Superior temporal gyrus (tissue), 1 donor: ENCODE results near the gene ATP5F1B.
"Not testable (repeated sequence)": the region's sequence is repeated elsewhere in the genome, so short reads cannot be mapped to it uniquely, and the experiment has no call there.

Experiments
- DNase-seq: peaks from one replicate; pipeline ENCODE4 v3.0.0-alpha.2; 2016; ENCODE audit errors: extremely low spot score

Gene ATP5F1B

DNA sequence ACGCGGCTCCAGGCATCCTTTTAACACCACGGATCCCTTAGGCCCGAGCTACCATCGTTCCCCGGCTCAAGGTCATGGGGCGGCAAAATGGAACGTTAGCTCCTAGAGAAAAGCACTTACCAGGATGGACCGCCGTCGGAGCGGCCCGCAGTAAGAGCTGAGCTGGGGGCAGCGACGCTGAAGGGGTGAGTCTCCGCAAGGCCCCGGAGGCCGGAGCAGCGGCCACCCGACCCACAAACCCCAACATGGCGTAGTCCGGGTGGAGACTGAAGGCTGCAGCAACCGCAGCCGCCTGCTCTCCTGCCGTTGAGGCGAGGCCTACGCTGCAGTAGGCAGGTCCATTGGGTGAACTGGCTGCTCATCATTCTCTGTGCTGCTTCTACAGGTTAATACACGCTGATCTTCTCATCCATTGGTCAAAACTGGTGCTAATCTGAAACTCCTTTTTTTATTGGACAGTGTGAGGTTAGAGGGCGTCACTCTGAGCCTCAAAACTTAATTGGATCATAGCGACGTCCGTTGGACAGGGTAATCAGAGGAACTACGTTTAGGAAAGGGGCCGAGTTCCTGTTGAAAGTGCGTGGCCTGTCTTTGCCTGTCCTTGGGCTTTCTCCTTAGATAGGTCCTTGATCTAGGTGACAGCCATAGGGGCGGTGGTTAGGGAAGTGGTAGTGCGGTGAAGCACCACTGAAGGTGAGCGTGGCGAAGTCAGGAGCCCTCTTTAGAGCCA lies at the start of gene ATP5F1B:
Gene ATP5F1B (minus strand): TSS at position 268 of the 730 bp plus-strand sequence. CDS start 21 bp downstream, at position 247.
- DNase-seq, result peak; percentile 100

DNA sequence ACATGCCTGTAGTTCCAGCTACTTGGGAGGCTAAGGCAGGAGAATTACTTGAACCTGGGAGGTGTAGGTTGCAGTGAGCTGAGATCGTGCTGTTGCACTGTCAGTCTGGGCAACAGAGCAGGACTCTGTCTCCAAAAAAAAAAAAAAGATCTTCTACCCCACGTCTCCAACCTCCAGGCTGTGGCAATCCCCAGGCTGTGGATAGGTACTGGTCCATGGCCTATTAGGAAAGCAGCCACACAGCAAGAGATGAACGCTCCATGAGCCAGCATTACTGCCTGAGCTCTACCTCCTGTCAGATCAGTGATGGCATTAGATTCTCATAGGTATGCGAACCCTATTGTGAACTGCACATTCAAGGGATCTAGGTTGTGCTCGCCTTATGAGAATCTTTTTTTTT lies 48.4 kb upstream of the ATP5F1B start:
- DNase-seq, result no peak

DNA sequence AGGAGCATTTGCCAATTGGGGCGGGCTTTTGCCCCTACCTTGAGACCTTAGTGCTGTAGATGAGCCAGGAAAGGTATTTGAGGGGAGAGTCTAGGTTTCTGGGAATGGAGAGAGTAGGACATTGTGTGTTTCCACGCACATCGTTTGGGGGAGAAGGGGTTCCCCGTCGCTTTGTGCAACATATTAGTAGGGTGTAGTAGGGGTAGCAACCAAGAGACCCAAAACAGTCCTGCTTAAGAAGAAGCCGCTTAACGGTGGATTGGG lies 43.0 kb upstream of the ATP5F1B start:
- DNase-seq, result no peak

DNA sequence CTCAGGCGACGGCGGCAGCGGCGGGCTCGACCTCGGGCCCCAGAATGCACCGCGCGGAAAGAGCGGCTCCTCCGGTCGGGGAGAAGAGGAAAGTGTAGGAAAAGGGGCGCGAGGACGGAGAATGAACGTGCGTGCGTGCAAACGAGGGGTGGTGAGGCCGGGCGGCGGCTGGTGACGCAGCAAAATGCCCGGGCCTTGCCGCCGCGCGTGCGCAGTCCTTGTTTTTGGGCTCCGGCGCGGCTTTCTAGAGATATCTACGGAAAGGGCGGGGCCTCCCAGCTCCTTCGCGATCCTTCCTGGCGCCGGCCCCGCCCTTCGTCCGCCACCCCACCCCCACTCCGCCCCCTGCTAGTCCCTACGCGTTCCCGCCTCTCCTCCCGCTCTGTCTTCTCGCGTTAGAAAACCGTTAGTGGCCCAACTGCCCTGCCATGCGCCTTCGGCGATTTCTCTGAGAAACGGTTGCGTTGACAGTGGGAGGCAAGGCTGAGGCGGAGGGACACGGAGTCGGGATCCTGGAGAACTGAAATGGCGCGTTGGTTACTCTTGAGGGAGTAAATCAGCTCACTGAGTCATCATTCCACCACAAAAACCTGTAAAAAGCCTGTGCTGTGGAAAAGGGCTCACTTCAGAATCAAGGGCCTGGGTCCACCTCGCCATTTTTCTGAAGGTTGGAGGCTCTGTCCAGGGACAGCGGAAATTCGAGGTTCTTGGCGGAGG lies 42.5 kb upstream of the ATP5F1B start, which contains the start of gene PTGES3:
Gene PTGES3 (minus strand): TSS at position 156 of the 717 bp plus-strand sequence. CDS start 285 bp downstream, outside the sequence.
- peak; percentile 94 for DNase-seq

DNA sequence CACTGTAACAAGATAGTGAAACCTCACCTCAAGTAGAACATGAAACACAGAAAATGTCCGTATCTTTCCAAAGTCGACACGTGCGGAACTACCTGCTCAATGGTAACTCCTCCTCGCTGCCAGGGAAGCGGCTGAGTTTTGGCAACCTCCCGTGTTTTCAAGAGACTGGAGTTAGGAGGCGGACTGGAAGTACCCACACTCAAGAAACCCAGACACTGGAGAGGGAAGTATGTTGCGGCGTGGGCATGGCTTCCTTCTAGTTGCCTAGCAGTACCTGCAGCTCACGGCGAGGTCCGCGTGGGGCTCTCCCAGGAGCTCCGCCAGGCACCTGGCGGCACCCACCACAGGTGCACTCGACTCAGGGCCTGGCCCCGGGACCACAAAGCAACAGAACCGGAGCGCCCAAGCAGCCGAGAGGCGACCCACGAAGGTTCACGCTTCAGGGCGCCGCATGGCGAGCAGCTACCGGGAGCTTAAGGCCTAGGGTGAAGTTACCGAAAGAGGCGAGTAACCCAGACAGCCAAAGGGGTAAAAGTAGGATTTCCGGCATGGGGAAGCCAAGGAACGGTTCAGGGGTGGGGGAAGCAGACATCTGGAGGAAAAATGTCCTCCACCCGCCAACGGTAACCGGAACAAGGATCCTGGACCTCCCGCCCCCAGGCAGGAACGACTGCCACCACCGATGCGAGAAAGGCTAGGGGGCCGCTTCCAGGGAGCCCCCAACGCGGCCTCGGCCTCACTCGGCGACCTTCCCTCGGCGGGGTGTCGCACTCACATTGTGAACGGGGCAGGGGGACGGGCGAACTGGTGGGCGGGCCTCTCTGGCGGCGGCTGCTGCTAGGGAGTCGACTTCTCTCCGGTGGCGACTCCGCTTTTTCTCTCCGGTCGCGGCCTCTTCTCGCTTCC lies 41.7 kb upstream of the ATP5F1B start:
- DNase-seq, result peak; percentile 57

DNA sequence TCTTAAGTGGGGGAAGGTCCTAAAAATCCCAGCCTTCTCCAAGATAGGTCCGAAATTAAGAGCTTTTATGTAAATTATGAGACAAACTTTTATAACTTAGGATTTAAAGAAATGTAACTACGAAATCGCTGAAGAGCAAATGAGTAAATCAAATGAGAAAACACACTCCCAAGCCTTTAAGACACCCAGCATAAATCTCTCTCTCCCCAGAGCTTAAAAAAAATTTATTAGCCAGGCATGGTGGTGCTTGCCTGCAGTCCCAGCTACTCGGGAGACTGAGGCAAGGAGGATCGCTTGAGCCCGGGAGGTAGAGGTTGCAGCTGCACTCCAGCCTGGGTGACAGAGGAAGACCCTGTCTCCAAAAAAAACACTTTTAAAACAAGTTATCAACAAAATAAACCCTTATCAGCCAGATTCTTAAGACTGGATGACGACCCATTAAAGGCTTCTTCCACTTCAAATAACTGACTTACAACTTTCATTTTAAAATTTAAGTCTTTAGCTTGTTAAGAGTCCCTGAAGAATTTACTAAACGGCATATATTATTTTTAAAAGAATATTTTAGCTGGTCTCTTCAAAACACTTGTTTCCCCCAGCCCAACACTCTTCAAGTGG lies 39.1 kb upstream of the ATP5F1B start:
- peak; percentile 18 for DNase-seq

DNA sequence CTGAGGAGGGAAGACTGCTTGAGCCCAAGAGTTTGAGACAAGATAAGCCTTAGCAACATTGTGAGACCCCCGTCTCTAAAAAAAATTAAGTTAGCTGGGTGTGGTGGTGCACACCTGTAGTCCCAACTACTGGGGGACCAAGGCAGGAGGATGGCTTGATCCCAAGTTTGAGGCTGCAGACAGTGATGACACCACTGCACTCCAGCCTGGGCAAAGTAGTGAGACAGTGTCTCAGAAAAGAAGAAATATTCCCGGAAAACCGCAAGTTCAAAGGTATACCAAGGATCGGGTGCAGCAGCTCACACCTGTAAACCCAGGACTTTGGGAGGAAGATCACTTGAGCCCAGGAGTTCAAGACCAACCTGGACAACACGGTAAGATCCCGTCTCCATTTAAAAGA lies 36.5 kb upstream of the ATP5F1B start:
- DNase-seq, result no peak

DNA sequence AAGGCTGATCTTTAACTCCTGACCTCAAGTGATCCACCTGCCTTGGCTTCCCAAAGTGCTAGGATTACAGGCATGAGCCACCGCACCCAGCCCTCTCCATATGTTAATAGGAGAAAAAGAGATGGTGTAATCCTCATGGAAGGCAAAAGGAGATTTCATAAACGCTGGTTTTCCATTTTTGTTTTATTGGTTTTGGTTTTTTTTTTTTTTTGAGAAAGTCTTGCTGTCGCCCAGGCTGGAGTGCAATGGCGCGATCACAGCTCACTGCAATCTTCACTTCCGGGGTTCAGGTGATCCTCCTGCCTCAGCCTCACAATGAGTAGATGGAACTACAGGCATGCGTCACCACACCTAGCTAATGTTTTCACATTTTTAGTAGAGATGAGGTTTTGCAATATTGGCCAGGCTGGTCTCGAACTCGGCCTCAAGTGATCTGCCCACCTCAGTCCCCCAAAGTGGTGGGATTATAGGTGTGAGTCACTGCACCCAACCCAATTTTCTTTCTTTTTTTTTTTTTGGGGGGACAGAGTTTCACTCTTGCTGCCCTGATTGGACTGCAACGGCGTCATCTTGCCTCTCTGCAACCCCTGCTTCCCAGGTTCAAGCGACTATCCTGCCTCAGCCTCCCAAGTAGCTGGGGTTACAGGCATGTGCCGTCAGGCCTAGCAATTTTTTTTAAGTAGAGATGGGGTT lies 34.2 kb upstream of the ATP5F1B start:
- no peak for DNase-seq

DNA sequence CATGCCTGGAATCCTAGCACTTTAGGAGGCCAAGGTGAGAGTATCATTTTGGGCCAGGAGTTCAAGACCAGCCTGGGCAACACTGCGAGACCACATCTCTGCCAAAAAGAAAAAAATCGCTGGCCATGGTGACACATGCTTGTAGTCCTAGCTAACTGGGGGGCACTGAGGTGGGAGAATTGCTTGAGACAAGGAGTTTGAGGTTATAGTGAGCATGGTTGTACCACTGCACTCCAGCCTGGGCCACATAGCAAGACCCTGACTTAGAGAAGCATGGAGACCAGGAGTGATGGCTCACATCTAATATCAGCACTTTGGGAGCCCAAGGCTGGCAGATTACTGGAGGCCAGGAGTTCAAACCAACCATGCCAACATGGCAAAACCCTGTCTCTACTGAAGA lies 33.1 kb upstream of the ATP5F1B start:
- no peak for DNase-seq

DNA sequence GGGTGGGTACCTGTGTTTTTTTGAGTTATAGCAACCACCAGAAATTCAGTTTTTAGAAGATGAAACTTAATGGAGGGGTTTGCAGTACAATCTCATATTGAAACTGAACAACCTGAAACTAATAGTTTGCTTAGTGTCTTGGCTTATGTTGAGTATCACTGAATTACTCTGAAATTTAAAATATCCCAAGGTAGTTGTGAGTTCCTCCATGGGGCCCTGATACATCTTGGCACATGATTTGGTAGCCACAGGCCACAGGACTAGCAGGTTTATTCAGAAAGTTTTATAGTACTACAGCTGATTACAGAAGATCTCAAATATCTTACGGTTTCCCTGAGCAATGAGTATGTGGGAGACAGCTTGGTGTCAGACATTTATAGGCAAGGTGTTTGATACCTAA lies 31.9 kb upstream of the ATP5F1B start:
- no peak for DNase-seq

DNA sequence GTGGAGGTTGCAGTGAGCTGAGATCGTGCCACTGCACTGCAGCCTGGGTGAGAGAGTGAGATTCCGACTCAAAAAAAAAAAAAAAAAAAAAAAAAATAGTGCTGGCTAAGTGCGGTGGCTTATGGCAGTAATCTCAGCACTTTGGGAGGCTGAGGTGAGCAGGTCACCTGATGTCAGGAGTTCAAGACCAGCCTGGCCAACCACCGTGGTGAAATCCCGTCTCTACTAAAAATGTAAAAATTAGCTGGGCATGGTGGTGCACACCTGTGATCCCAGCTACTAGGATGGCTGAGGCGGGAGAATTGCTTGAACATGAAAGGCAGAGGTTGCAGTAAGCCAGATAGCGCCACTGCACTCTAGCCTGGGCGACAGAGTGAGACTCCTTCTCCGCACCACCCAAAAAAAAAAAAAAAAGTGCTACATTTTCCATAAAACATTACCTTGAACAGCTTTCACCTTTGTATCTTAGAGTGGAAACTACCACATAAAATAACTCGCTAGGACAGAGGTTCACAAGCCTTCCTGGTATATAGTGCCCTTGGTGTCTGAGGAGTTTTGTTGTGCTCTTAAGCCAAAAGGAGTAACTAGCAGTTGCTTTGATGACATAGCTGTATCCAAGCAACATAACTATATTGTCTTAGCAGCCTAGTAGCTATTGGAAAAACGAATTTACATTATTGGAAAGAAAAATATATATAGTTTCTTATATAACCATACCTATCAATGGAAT lies 31.2 kb upstream of the ATP5F1B start:
- no peak for DNase-seq

DNA sequence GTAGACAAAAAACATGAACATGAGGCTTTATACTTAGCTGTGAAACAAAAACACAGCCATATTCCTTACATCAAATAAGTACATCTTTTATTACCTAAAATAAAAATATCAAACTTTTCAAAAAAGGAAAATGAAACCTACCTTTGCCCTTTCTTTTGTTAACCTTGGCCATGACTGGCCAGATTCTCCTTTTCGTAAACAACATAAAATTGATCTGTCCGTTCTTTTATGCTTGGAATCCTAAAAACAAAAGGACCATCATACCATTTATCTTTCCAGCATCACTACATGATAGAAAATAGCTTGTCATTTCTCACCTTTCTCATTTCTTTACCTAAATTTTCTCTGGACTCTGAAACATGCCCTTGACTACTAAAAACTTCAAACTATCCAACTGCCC lies 25.8 kb upstream of the ATP5F1B start:
- no peak for DNase-seq

DNA sequence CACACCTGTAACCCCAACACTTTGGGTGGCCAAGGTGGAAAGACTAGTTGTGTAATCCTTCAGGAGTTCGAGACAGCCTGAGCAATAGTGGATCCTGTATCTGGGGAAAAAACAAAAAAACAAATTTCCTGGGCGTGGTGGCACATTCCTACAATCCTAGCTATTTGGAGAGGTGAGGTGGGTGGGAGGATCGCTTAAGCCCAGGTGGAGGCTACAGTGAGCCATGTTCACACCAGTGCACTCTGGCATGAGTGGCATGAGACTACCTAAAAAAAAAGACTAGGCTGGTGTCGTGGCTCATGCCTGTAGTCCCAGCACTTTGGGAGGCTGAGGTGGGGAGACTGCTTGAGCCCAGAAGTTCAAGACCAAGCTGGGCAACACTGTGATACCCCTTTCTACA lies 25.1 kb upstream of the ATP5F1B start:
- no peak for DNase-seq

DNA sequence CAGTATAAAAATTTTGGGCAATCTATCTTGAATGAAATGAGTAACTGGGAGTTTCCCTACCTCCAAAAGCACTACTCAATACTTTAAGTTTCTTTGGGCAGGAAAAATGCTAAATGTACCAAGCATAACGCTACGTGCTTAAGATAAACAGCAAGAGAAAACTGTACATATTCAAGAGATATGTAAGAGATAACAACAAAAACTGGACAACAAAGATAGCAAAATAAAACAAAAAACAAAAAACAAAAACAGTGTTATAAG lies 22.3 kb upstream of the ATP5F1B start:
- no peak for DNase-seq

DNA sequence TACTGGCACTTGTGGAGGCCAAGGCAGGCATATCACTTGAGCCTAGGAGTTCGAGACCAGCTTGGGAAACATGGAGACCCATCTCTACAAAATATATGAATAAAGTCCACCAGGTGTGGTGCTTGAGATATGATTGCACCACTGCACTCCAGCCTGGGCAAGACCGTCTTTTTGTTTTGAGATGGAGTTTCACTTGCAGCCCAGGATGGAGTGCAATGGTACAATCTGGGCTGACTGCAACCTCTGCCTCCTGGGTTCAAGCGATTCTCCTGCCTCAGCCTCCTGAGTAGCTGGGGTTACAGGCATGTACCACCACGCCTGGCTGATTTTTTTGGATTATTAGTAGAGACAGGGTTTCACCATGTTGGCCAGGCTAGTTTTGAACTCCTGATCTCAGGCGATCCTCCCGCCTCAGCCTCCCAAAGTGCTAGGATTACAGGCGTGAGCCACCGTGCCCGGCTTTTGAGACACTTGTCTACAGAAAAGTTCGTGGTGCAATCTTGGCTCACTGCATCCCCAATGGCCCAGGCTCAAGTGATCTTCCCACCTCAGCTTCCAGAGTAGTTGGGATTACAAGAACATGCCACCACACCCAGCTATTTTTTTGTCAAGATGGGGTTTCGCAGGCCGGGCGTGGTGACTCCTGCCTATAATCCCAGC lies 16.3 kb upstream of the ATP5F1B start:
- DNase-seq, result no peak

DNA sequence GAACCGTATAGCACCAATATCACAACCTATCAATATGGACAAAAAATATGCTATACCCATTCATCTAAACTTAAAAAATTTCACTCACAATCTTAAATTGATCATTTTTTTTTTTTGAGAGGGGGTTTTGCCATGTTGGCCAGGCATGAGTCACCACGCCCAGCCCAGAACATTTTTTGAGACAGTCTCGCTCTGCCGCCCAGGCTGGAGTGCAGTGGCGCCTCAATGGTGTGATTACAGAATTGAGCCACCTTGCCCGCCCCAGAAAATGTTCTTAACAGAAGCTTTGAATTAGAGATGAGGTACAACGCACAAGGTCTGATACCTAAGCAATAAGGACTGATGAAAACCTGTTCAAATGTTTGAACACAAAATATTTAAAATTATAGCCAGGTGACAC lies 15.8 kb upstream of the ATP5F1B start:
- no peak for DNase-seq

DNA sequence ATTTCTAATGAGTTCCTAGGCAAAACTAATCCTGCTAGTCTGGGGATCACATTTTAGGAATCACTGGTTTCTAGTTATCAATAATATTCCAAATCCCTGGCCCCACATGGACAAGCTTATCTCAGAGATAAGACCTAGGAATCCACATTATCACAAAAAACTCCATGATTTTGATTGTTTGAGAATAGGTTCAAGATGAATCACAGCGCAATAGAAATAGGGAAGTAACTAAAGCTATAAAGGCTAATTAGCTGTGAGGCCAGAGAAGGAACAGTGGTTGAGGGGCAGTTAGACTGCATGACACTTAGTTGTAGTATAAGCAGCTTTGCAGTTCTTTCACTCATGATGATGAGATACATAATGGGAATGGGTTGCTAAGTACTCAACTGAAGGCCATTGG lies 13.1 kb upstream of the ATP5F1B start:
- DNase-seq, result no peak

DNA sequence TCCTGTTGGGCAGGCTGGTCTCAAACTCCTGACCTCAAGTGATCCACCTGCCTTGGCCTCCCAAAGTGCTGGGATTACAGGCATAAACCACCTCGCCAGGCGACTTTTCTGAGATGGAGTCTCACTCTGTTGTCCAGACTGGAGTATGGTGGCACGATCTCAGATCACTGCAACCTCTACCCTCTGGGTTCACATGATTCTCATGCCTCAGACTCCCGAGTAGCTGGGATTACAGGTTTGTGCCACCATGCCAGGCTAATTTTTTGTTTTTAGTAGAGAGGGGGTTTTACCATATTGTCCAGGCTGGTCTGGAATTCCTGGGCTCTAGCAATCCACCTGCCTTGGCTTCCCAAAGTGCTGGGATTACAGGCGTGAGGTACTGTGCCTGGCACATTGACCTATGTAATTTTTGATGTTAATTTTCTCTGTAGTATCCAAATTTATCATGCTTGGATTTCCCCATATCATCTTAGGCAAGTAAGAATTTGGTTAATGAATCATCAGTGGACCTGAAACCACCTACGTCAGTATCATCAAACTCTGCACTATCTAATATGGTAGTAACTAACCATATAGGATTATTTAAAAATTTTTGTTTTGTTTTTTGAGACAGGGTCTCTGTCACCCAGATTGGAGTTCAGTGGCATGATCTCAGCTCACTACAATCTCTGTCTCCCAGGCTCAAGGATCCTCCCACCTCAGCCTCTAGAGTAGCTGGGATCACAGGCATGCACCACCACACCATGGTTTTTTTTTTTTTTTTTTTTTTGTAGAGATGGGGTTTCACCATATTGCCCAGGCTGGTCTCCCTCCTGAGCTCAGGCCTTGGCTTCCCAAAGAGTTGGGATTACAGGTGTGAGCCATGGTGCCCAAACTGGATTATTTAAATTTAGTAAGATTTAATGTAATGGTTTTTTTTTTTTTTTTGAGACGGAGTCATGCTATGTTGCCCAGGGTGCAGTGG lies 11.9 kb upstream of the ATP5F1B start:
- no peak for DNase-seq

DNA sequence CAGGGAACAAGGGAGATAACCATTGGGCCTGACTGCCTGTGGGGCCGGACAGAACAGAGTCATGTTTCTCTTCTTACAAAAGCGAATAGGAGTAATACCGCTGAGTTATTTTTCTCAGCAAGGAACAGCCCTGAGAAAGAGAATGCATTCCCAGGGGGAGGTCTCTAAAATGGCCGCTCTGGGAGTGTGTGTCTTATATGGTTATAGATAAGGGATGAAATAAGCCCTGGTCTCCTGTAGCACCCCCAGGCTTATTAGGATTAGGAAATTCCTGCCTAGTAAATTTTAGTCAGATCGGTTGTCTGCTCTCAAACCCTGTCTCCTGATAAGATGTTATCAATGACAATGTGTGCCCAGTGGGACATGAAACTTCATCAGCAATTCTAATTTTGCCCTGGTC lies 8.0 kb upstream of the ATP5F1B start:
- not testable (repeated sequence) for DNase-seq
